Activated gamma-delta T cell treated with Interleukin-2 at 50 U/mL for 16 hours (primary cell): ENCODE results near the gene CITED2.
A peak's percentile ranks its signal among the peaks of the same experiment; 100 is the strongest.
"Not testable (repeated sequence)": the region's sequence is repeated elsewhere in the genome, so short reads cannot be mapped to it uniquely, and the experiment has no call there.

ENCODE experiments used
- DNase-seq: peaks from one replicate; pipeline ENCODE4 v3.0.0-alpha.2; 2020

CITED2 gene

GRCh38 chr6:139374357-139375225 lies at the start of gene CITED2:
Gene CITED2, minus strand, starts transcription at chr6:139374648. Its CDS starts 704 bp downstream, at chr6:139373944.
- DNase-seq: peak; percentile 92

GRCh38 chr6:139423037-139423703 lies 48.7 kb upstream of the CITED2 start:
- DNase-seq: no peak

- DNase-seq: no peak
Measured at GRCh38 chr6:139422105-139423036, 47.9 kb upstream of the CITED2 start.

- DNase-seq: no peak
Measured at GRCh38 chr6:139418481-139419132, 44.2 kb upstream of the CITED2 start.

- DNase-seq: no peak
Measured at GRCh38 chr6:139416146-139416545, 41.7 kb upstream of the CITED2 start.

GRCh38 chr6:139415365-139415764 lies 40.9 kb upstream of the CITED2 start:
- no peak for DNase-seq

GRCh38 chr6:139412103-139412502 lies 37.7 kb upstream of the CITED2 start:
- DNase-seq: not testable (repeated sequence)

GRCh38 chr6:139409026-139409425 lies 34.6 kb upstream of the CITED2 start:
- DNase-seq: no peak

GRCh38 chr6:139407718-139408222 lies 33.3 kb upstream of the CITED2 start:
- no peak for DNase-seq

GRCh38 chr6:139406577-139407343 lies 32.3 kb upstream of the CITED2 start:
- no peak for DNase-seq

- DNase-seq: no peak
Measured at GRCh38 chr6:139402876-139403386, 28.5 kb upstream of the CITED2 start.

GRCh38 chr6:139398658-139399057 lies 24.2 kb upstream of the CITED2 start:
- DNase-seq: no peak

GRCh38 chr6:139395891-139396301 lies 21.4 kb upstream of the CITED2 start:
- DNase-seq: no peak

- DNase-seq: no peak
Measured at GRCh38 chr6:139395371-139395770, 20.9 kb upstream of the CITED2 start.

- no peak for DNase-seq
Measured at GRCh38 chr6:139394027-139394649, 19.7 kb upstream of the CITED2 start.

GRCh38 chr6:139392794-139393193 lies 18.3 kb upstream of the CITED2 start:
- no peak for DNase-seq

GRCh38 chr6:139391709-139392108 lies 17.3 kb upstream of the CITED2 start:
- no peak for DNase-seq

GRCh38 chr6:139390447-139390846 lies 16.0 kb upstream of the CITED2 start:
- DNase-seq: no peak

- DNase-seq: no peak
Measured at GRCh38 chr6:139388384-139388783, 13.9 kb upstream of the CITED2 start.

GRCh38 chr6:139386404-139386803 lies 12.0 kb upstream of the CITED2 start:
- no peak for DNase-seq
